Measurements from ENCODE around the gene SLC6A13.

Gene SLC6A13

DNA sequence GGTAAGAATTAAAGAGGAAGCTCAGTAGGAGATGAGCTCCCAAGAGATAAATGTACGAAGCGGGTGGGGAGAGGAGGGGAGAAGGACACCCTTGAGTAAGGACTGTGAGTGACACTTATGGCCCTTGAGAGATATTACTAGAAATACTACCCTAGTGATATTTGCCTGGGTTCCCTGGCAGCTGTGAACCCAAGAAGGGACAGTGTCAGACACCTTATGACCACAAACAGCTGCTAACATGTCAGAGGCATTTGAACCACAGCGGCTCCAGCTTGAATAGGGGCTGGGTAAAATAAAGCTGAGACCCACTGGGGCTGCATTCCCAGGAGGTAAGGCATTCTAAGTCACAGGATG is 29.0 kb downstream of the SLC6A13 start:
- no peaks in the 10 kb centered on the region for H3K4me1 ChIP-seq (ENCODE audit: control insufficient read depth, insufficient read depth, low read length)
- DNase-seq (ENCODE audit: low read depth) = no peak
- no peak overlapping the region for H3K4me3 ChIP-seq (ENCODE audit: low read length)
- no peaks in the 10 kb centered on the region for H3K36me3 ChIP-seq (ENCODE audit: control insufficient read depth, insufficient read depth, low read length, severe bottlenecking)
- no peak overlapping the region for H3K9ac ChIP-seq (ENCODE audit: low read length)
- H3K9me3 ChIP-seq (ENCODE audit: control insufficient read depth, low read length) = peaks cover 18% of the 10 kb centered on the region
- H3K27me3 ChIP-seq (replicated peaks; ENCODE audit: control insufficient read depth, insufficient read depth, low read length) = peaks cover 45% of the 10 kb centered on the region

DNA sequence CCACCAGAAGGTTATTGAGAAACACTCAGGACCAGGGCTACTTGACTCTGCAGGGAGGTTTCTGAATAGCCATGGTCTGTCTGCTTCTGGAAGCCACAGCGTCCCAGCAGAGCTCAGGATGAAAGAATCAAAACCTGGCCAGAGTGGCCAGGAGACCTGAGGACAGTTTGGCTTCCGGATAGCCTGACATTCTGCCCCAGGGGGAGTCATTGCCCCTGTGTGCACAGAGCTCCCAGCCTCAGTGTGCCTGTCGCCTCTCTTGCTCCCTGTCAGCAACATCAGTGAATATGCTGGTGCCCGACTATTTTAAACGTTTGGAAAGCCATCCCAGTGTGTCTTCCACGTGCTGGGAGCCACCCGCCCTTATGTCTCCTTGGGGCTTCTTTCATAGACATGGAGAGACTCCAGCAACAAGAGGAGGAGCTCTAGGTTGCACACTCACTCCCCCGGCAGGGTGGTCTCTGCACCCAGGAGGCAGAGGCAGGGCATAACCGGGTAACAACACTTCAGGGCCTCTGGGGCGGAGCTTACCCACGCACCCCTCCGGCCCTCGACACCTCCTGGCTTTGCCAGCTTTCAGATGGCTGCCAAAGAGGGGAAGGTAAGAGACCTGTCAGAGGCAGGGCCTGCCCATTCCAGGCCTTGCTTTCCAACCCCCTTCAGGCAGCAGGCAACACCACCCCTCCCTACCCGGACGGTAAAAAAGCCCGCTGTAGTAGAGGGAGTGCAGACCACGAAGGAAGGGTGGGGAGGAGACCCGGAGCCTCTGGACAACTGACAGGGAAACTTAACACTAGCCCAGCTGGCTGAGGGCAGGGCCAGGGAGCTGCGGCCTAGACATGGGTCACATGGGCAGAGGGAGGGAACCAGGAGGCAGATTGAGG is 29.7 kb downstream of the SLC6A13 start:
- H3K36me3 ChIP-seq (ENCODE audit: control insufficient read depth, insufficient read depth, low read length, severe bottlenecking) = no peaks in the 10 kb centered on the region
- H3K4me3 ChIP-seq (ENCODE audit: low read length) = no peak overlapping the region
- no peak for DNase-seq (ENCODE audit: low read depth)
- peaks cover 15% of the 10 kb centered on the region for H3K9me3 ChIP-seq (ENCODE audit: control insufficient read depth, low read length)
- peaks cover 51% of the 10 kb centered on the region for H3K27me3 ChIP-seq (replicated peaks; ENCODE audit: control insufficient read depth, insufficient read depth, low read length)
- no peak overlapping the region for H3K9ac ChIP-seq (ENCODE audit: low read length)
- no peaks in the 10 kb centered on the region for H3K4me1 ChIP-seq (ENCODE audit: control insufficient read depth, insufficient read depth, low read length)

DNA sequence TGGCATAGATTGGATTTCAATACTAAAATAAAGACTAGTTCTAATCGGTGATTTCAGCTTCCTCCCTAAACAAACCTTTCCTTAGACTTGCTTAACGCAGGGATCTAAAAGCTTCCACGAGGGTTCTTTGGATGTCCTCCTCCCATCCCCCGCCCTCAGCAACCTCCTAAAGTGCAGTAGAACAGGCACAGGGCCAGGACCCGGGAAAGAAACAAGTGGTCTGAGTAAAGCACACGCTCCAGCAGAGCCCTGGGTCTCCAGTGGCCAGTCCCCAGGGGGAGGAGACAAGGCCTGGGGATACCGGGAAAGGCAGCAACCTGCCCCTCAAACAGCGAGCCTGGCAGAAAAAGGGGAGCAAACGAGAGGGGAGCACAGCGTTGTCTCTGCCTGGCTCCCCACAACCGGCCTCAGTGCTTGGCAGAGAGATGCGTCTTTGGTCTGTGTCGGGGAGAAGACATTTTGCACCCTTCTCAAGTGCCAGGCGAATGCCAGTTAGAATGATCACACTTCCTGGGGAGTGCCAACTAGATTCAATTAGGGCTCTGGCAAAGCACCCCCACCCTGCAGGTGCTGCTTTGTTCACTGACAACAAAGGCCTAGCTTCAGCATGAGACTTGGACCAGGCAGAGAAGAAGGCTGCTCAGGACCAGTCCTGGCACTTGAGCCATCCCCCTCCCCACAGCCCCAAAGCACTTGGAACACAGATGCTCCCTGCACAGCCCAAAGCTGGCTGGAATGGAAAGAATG is 31.5 kb downstream of the SLC6A13 start:
- peaks cover 9% of the 10 kb centered on the region for H3K9me3 ChIP-seq (ENCODE audit: control insufficient read depth, low read length)
- peaks cover 69% of the 10 kb centered on the region for H3K27me3 ChIP-seq (replicated peaks; ENCODE audit: control insufficient read depth, insufficient read depth, low read length)
- H3K4me1 ChIP-seq (ENCODE audit: control insufficient read depth, insufficient read depth, low read length) = no peaks in the 10 kb centered on the region
- H3K9ac ChIP-seq (ENCODE audit: low read length) = no peak overlapping the region
- no peak overlapping the region for H3K4me3 ChIP-seq (ENCODE audit: low read length)
- H3K36me3 ChIP-seq (ENCODE audit: control insufficient read depth, insufficient read depth, low read length, severe bottlenecking) = no peaks in the 10 kb centered on the region
- DNase-seq (ENCODE audit: low read depth) = no peak

DNA sequence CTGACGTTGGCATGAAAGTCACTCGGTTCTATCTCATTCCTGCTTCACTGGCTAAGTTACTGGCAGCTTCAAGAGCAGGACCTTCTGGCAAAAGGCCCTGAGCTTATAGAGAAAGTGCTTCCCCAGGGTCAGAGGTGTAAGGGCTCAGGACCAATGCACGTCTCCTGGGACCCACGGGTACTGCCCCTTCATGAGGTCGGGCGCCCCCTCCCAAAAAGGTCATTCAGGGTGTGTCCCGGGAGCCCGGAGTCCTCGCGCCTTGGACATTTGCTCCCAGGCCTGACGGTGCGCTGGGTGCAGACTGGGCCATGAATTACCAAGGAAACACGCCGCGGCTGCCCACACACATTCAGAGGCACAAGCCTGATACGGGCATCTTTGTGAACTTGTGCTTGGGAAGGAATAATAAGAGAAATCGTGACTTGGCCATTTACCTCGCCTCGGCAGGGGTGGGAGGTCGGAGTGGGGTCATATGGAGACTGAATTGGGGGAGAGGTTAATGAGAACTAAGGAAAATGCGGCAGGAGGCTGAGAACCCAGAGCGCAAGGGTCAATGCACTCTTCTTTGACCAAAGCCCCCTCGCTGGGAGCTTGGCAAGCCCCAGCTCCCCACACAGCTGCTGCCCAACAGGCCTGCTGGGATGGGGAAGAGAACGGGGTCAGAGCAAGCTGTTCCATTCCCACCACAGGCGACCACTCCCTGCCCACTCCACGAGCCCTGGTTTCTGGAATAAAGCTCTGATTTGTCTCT is 33.0 kb downstream of the SLC6A13 start:
- DNase-seq (ENCODE audit: low read depth) = no peak
- no peaks in the 10 kb centered on the region for H3K9me3 ChIP-seq (ENCODE audit: control insufficient read depth, low read length)
- peaks cover 75% of the 10 kb centered on the region for H3K27me3 ChIP-seq (replicated peaks; ENCODE audit: control insufficient read depth, insufficient read depth, low read length)
- no peak overlapping the region for H3K4me3 ChIP-seq (ENCODE audit: low read length)
- no peaks in the 10 kb centered on the region for H3K4me1 ChIP-seq (ENCODE audit: control insufficient read depth, insufficient read depth, low read length)
- H3K9ac ChIP-seq (ENCODE audit: low read length) = no peak overlapping the region
- H3K36me3 ChIP-seq (ENCODE audit: control insufficient read depth, insufficient read depth, low read length, severe bottlenecking) = no peaks in the 10 kb centered on the region

DNA sequence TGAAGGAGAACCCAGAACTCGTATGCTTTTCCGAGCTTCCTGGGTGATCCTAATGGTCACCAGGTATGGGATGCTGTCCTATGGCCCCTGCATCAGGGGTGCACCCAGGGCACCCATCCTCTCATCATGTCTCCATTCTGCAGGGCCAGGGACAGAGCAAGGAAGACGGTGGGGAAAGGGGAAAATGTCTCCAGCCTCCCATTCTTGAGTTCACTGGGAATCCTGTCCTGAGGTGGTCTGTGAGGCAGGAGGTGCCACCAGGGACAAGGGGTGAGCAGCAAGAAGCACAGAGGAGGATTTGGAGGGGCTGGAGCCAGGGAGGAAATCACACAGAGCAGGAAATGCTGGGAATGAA is 33.8 kb downstream of the SLC6A13 start:
- Histone ChIP-seq H3K4me3 (ENCODE audit: low read length) (no peak overlapping the region), H3K9ac (ENCODE audit: low read length) (no peak overlapping the region), H3K9me3 (ENCODE audit: control insufficient read depth, low read length) (no peaks in the 10 kb centered on the region), H3K27me3 (replicated peaks; ENCODE audit: control insufficient read depth, insufficient read depth, low read length) (peaks cover 82% of the 10 kb centered on the region), H3K36me3 (ENCODE audit: control insufficient read depth, insufficient read depth, low read length, severe bottlenecking) (no peaks in the 10 kb centered on the region), H3K4me1 (ENCODE audit: control insufficient read depth, insufficient read depth, low read length) (no peaks in the 10 kb centered on the region)
- no peak for DNase-seq (ENCODE audit: low read depth)

DNA sequence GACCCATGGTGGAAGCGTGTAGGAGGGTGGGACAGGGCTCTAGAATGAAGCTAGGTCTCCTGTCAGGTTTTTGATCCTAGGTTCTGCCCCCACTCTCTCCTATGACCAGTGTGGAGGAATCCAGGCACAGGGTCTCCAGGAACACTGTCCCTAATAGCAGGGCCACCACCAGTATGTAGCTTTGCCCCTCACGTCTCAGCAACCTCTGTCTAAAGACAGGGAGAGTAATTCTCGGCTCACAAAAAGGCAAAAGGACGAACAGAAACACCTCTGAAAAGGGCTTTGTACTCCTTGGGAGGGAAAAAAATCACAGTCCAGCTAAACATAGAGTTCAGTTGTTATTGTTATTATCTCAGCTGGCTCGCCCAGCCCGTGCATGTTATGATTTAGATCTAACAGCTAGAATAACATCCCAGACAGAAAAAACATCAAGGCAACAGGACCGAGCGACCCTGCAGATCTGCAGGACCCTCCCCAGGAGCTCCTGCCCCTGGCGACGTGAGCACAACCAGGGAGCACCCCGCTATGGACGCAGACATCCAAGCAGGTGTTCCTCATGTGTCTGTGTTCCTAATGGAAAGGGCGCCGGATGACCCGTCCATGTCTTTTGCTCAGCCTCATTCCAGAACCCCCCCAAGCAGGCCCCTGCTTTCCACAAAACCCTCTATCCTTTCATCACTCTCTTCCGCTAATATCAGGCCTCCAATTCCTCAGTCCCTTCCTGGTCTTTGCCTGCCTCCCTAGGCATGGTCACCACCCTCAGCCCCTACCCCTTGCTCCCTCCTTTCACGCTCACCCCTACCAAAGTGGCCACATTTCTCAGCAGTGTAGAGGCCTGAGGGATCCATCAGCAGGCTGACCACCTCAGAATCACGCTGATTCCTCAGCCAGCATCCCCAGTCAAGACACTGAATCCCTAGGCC is 34.5 kb downstream of the SLC6A13 start:
- Histone ChIP-seq H3K9ac (ENCODE audit: low read length) (no peak overlapping the region), H3K9me3 (ENCODE audit: control insufficient read depth, low read length) (no peaks in the 10 kb centered on the region), H3K4me3 (ENCODE audit: low read length) (no peak overlapping the region), H3K36me3 (ENCODE audit: control insufficient read depth, insufficient read depth, low read length, severe bottlenecking) (no peaks in the 10 kb centered on the region), H3K27me3 (replicated peaks; ENCODE audit: control insufficient read depth, insufficient read depth, low read length) (peaks cover 86% of the 10 kb centered on the region), H3K4me1 (ENCODE audit: control insufficient read depth, insufficient read depth, low read length) (no peaks in the 10 kb centered on the region)
- no peak for DNase-seq (ENCODE audit: low read depth)

DNA sequence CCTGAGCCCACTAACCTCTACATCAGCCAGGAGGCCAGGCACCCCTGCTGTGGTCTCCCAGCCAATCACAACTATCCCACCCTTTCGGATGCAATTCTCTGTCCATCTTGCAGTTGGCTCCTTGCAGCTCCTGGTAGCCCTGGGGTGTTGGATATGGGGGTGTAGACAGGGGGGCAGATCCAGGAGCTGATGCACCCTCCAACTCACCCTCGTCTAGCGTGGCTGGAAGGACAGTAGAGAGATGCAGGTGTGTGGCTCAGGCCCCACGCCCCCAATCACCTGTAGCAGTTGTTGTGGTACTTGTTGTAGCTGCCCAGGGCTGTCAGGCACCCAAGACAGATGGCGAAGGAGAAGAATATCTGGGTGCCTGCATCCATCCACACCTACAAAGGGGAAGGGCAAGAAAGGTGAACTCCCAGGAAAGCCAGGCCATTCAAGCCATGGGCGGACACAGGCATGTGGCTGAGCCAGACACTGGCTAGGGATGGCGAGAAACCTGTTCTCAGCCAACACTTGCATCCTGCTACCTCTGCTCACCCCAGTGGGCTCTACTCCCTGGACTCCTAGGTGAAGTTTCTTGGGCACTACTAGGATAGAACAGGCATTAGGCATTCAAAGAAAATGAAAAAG is 35.2 kb downstream of the SLC6A13 start:
- Histone ChIP-seq H3K4me3 (ENCODE audit: low read length) (no peak overlapping the region), H3K9me3 (ENCODE audit: control insufficient read depth, low read length) (no peaks in the 10 kb centered on the region), H3K9ac (ENCODE audit: low read length) (no peak overlapping the region), H3K27me3 (replicated peaks; ENCODE audit: control insufficient read depth, insufficient read depth, low read length) (peaks cover 86% of the 10 kb centered on the region), H3K36me3 (ENCODE audit: control insufficient read depth, insufficient read depth, low read length, severe bottlenecking) (no peaks in the 10 kb centered on the region), H3K4me1 (ENCODE audit: control insufficient read depth, insufficient read depth, low read length) (no peaks in the 10 kb centered on the region)
- DNase-seq (ENCODE audit: low read depth) = no peak

DNA sequence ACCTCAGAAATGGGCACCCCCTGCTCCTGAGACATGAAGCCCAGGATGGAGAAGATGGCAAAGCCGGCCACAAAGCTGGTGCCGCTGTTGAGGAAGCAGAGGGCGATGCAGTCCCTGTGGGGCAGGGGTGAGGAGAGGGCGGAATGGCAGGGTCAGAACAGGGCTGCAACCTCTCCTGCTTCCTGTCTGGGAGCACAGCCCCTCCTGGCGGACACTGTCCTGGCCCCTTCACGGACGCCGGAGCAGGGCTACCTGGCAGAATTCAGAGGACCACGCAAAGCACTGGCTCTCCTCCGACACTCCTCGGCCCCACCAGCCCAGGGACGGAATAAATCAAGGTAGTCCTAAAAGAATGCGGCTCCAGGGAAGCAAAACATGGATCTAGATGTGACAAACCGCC is 36.2 kb downstream of the SLC6A13 start:
- no peaks in the 10 kb centered on the region for H3K9me3 ChIP-seq (ENCODE audit: control insufficient read depth, low read length)
- no peak for DNase-seq (ENCODE audit: low read depth)
- H3K4me1 ChIP-seq (ENCODE audit: control insufficient read depth, insufficient read depth, low read length) = no peaks in the 10 kb centered on the region
- no peak overlapping the region for H3K4me3 ChIP-seq (ENCODE audit: low read length)
- H3K36me3 ChIP-seq (ENCODE audit: control insufficient read depth, insufficient read depth, low read length, severe bottlenecking) = no peaks in the 10 kb centered on the region
- no peak overlapping the region for H3K9ac ChIP-seq (ENCODE audit: low read length)
- H3K27me3 ChIP-seq (replicated peaks; ENCODE audit: control insufficient read depth, insufficient read depth, low read length) = peaks cover 85% of the 10 kb centered on the region

DNA sequence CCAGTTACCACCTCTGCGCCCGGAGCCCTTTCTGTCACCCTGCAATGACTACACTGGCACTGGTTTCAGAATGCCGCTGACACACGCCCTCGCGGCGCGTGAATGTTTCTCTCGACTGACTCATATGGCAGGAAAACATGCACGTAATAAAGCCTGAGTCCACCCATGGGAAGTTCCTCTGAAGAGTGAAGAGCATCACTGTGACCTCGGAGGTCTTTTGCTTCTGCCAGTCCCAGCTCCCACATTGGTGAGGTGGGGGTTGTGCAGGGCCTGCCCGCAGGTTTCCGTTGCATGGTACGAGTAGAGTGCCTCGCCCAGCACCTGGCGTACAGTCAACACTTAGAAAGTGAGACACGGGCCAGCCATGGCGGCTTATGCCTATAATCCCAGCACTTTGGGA is 37.6 kb downstream of the SLC6A13 start:
- Histone ChIP-seq H3K4me3 (ENCODE audit: low read length) (no peak overlapping the region), H3K27me3 (replicated peaks; ENCODE audit: control insufficient read depth, insufficient read depth, low read length) (peaks cover 85% of the 10 kb centered on the region), H3K4me1 (ENCODE audit: control insufficient read depth, insufficient read depth, low read length) (no peaks in the 10 kb centered on the region), H3K9me3 (ENCODE audit: control insufficient read depth, low read length) (no peaks in the 10 kb centered on the region), H3K9ac (ENCODE audit: low read length) (no peak overlapping the region), H3K36me3 (ENCODE audit: control insufficient read depth, insufficient read depth, low read length, severe bottlenecking) (no peaks in the 10 kb centered on the region)
- no peak for DNase-seq (ENCODE audit: low read depth)

DNA sequence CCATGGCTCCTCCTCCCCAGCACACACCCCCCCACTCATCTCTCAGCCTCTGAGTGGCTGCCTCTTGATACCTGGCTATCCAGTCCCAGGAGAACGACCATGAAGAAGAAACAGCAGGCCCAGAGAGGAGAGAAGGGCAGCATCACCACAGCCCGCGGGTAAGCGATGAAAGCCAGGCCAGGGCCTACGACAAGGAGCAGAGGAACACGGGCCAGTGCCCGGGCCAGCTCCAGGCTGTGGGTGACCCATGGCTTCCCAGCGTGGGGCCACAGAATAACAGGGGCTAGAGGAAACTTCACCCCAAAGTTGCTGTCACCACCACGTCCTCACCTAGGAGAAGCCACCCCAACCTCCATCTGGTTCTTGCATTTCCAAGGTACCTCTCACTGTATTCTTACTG is 38.3 kb downstream of the SLC6A13 start:
- no peak overlapping the region for H3K4me3 ChIP-seq (ENCODE audit: low read length)
- DNase-seq (ENCODE audit: low read depth) = no peak
- H3K9ac ChIP-seq (ENCODE audit: low read length) = no peak overlapping the region
- peaks cover 81% of the 10 kb centered on the region for H3K27me3 ChIP-seq (replicated peaks; ENCODE audit: control insufficient read depth, insufficient read depth, low read length)
- H3K4me1 ChIP-seq (ENCODE audit: control insufficient read depth, insufficient read depth, low read length) = no peaks in the 10 kb centered on the region
- H3K36me3 ChIP-seq (ENCODE audit: control insufficient read depth, insufficient read depth, low read length, severe bottlenecking) = no peaks in the 10 kb centered on the region
- no peaks in the 10 kb centered on the region for H3K9me3 ChIP-seq (ENCODE audit: control insufficient read depth, low read length)

All from adipocyte (in vitro differentiated cells).